ENCODE data around the gene MYO5C.

MYO5C gene

DNA sequence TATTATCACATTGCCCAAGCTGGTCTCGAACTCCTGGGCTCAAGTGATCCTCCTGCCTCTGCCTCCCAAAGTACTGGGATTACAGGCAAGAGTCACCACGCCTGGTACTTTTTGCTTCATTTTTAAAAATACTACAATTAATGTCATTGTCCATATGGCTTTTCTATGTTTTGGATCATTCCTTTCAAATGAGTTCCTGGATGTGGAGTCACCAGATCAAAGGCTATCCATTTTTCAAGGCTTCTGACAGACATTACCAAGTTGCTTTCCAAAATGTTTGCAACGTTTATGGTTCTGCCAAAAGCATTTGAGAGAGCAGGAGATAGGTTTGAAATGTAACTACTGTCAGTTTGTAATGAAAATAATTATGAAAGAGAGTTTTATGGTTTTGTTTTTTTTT, 148.8 kb downstream of the MYO5C start:
- DNase-seq (ENCODE audit: low read depth in 2 of 2), result no peak

DNA sequence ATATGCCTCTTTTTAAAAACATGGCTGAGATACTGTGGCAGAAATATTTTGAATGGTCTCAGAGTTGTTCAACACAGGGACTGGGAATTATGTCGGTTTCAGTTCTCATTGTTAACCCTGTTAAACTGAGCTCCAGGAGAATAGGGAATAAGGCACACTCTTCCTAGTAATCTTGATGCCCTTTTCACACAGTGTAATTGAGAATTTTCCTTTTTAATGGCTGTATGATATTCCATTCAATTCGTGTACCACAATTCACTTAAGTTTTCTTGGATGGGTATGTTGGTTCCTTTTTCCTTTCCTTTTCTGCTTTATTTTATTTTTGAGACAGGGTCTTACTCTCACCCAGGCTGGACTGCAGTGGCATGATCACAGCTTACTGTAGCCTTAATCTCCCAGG, 149.3 kb downstream of the MYO5C start:
- no peak for DNase-seq (ENCODE audit: low read depth in 2 of 2)

DNA sequence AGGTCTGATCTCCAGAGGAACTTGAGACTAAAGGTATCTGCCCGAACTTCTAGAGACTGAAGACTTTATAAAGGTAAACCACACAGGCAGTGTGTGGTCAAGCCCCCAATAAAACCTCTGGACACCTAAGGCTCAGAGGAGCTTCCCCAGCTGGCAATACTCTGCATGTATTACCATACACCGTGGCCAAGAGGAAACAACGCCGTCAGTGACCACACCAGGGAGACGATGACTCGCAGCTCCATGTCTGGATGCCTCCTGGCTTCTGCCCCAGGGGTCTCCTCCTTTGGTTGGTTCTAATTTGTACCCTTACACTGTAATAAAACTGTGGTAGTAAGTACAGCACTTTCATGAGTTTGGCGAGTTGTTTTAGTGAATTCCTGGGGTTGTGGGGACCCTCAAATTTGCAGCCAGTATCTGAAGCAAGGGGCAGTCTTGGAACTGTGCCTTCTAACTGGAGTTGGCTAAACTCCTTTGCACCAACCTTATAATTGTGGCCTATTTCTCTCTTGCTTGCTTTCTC, 150.9 kb downstream of the MYO5C start:
- DNase-seq (ENCODE audit: low read depth in 2 of 2), result no peak

DNA sequence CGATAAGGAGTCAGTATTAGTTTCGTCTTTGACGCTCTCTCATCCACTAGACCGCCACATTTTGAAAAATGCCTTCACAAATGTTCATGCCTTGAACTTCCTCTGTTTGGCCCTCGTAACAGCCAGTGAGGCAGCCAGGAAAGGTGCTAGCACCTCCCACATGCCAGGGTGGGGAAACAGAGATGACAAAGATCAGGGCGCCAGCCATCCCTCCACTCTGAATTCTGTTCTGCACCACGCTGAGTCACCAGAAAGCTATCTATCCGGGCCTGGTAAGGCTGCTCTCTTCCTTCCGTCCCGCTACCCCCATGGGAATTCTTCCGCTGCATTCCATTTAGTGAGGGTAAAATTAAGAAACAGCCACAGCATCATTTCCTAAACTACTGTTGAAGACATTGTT, 151.7 kb downstream of the MYO5C start:
- DNase-seq (ENCODE audit: low read depth in 2 of 2), result no peak

Data from activated CD4-positive, alpha-beta T cell treated with anti-CD3 and anti-CD28 coated beads for 24 hours (primary cell).